Measurements from ENCODE around the gene SRGAP1. TPM values are rescaled to one million over a fixed set of nuclear protein-coding genes. Genes with fewer than 3 reads are reported as not detected.

Gene SRGAP1
- total and polyA plus RNA-seq, 2 experiments from 2014 or later = 13.0 to 29.4 TPM

- H2AFZ ChIP-seq = no peak overlapping the region
- H3K4me3 ChIP-seq = no peak overlapping the region
- DNase-seq = no peak
- no peaks in the 10 kb centered on the region for H3K9me2 ChIP-seq (ENCODE audit: insufficient read depth)
- H3K9ac ChIP-seq = no peak overlapping the region
- peaks cover 19% of the 10 kb centered on the region; the same call in 1 of the 2 replicates for H3K36me3 ChIP-seq (ENCODE audit: low read depth)
- peaks cover 56% of the 10 kb centered on the region for H3F3A ChIP-seq (ENCODE audit: insufficient read depth)
- no peaks in the 10 kb centered on the region for H3K9me3 ChIP-seq (ENCODE audit: low read depth)
- WGBS, 2 experiments (ENCODE audit: low coverage in 1 of 2, low lambda C conversion rate in 2 of 2, missing lambda C conversion rate in 2 of 2) = 79 to 86% methylated on average over 4 of the region's 4 CpGs
- TF ChIP-seq EZH2 (IDR thresholded peaks at IDR 0.05; ENCODE audit: insufficient read depth, poor library complexity, severe bottlenecking) (no peak), EZH2phosphoT487 (IDR thresholded peaks at IDR 0.05; ENCODE audit: insufficient read depth, low read depth) (no peak)
- H3K27me3 ChIP-seq (replicated peaks; ENCODE audit: insufficient read depth) = no peaks in the 10 kb centered on the region
- H3K4me2 ChIP-seq (ENCODE audit: unreplicated experiment) = no peak overlapping the region
- H3K4me1 ChIP-seq (ENCODE audit: insufficient read depth) = peaks cover 51% of the 10 kb centered on the region
- in situ Hi-C loops (cut with MboI) = loop anchor here (25.0 kb wide), 1 partner anchor 255 kb away; the partner anchor contains the start of gene SRGAP1
- peaks cover 30% of the 10 kb centered on the region for H3K79me2 ChIP-seq (ENCODE audit: insufficient read depth)
- H4K20me1 ChIP-seq (ENCODE audit: insufficient read depth) = no peaks in the 10 kb centered on the region
- no peak overlapping the region for H3K27ac ChIP-seq
Observed at GRCh38 chr12:64092507-64093196, 248.2 kb downstream of the SRGAP1 start.

DNA sequence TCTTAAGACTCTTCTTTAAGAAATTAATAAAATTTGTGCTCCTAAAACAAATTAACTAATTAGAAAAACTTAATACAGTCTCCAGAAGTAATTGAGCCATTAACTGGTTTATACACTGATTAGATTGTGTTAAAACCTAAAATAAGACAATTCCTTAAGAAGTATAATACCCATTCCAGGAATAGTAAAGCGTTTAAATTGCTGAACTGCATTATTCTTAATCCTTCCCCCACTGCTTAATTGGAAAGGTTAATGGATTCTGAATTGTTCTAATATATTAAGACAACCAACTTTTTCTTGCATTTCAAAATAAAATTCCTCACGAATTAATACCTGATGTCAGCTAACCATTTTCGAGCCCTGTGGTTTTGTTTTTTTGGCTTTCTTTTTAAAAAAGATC lies 249.2 kb downstream of the SRGAP1 start:
- TF ChIP-seq EZH2phosphoT487 (IDR thresholded peaks at IDR 0.05; ENCODE audit: insufficient read depth, low read depth) (no peak), EZH2 (IDR thresholded peaks at IDR 0.05; ENCODE audit: insufficient read depth, poor library complexity, severe bottlenecking) (no peak)
- no peak overlapping the region for H3K4me3 ChIP-seq
- in situ Hi-C loops (cut with MboI) = loop anchor here (25.0 kb wide), 1 partner anchor 256 kb away; the partner anchor contains the start of gene SRGAP1
- no peak overlapping the region for H2AFZ ChIP-seq
- no peaks in the 10 kb centered on the region for H3K9me3 ChIP-seq (ENCODE audit: low read depth)
- peaks cover 25% of the 10 kb centered on the region; the same call in 1 of the 2 replicates for H3K36me3 ChIP-seq (ENCODE audit: low read depth)
- no peak overlapping the region for H3K9ac ChIP-seq
- no peak overlapping the region for H3K4me2 ChIP-seq (ENCODE audit: unreplicated experiment)
- H3K27ac ChIP-seq = no peak overlapping the region
- H3K9me2 ChIP-seq (ENCODE audit: insufficient read depth) = no peaks in the 10 kb centered on the region
- H3F3A ChIP-seq (ENCODE audit: insufficient read depth) = peaks cover 57% of the 10 kb centered on the region
- WGBS, 2 experiments (ENCODE audit: low coverage in 1 of 2, low lambda C conversion rate in 2 of 2, missing lambda C conversion rate in 2 of 2) = 54 to 56% methylated on average over 3 of the region's 3 CpGs
- peaks cover 46% of the 10 kb centered on the region for H3K4me1 ChIP-seq (ENCODE audit: insufficient read depth)
- DNase-seq = no peak
- peaks cover 30% of the 10 kb centered on the region for H3K79me2 ChIP-seq (ENCODE audit: insufficient read depth)
- H3K27me3 ChIP-seq (replicated peaks; ENCODE audit: insufficient read depth) = no peaks in the 10 kb centered on the region
- H4K20me1 ChIP-seq (ENCODE audit: insufficient read depth) = no peaks in the 10 kb centered on the region

GRCh38 chr12:64097366-64098105 lies 253.0 kb downstream of the SRGAP1 start:
- no peak overlapping the region for H2AFZ ChIP-seq
- H3K36me3 ChIP-seq (ENCODE audit: low read depth) = peaks cover 28% of the 10 kb centered on the region
- 75% methylated on average over 4 of the region's 4 CpGs for WGBS, 2 experiments (ENCODE audit: low coverage in 1 of 2, low lambda C conversion rate in 2 of 2, missing lambda C conversion rate in 2 of 2)
- no peaks in the 10 kb centered on the region for H4K20me1 ChIP-seq (ENCODE audit: insufficient read depth)
- no peak overlapping the region for H3K4me2 ChIP-seq (ENCODE audit: unreplicated experiment)
- H3K27ac ChIP-seq = no peak overlapping the region
- H3K27me3 ChIP-seq (replicated peaks; ENCODE audit: insufficient read depth) = no peaks in the 10 kb centered on the region
- no peak overlapping the region for H3K4me3 ChIP-seq
- no peaks in the 10 kb centered on the region for H3K9me2 ChIP-seq (ENCODE audit: insufficient read depth)
- DNase-seq = peak; percentile 58
- peaks cover 13% of the 10 kb centered on the region; the same call in 1 of the 2 replicates for H3K79me2 ChIP-seq (ENCODE audit: insufficient read depth)
- H3K4me1 ChIP-seq (ENCODE audit: insufficient read depth) = peaks cover 65% of the 10 kb centered on the region
- no peak for TF ChIP-seq EZH2phosphoT487 (IDR thresholded peaks at IDR 0.05; ENCODE audit: insufficient read depth, low read depth)
- TF ChIP-seq EZH2 (IDR thresholded peaks at IDR 0.05; ENCODE audit: insufficient read depth, poor library complexity, severe bottlenecking) = no peak
- no peaks in the 10 kb centered on the region for H3K9me3 ChIP-seq (ENCODE audit: low read depth)
- in situ Hi-C loops (cut with MboI) = loop anchor here (25.0 kb wide), 1 partner anchor 260 kb away; the partner anchor contains the start of gene SRGAP1
- H3F3A ChIP-seq (ENCODE audit: insufficient read depth) = peaks cover 61% of the 10 kb centered on the region
- no peak overlapping the region for H3K9ac ChIP-seq

DNA sequence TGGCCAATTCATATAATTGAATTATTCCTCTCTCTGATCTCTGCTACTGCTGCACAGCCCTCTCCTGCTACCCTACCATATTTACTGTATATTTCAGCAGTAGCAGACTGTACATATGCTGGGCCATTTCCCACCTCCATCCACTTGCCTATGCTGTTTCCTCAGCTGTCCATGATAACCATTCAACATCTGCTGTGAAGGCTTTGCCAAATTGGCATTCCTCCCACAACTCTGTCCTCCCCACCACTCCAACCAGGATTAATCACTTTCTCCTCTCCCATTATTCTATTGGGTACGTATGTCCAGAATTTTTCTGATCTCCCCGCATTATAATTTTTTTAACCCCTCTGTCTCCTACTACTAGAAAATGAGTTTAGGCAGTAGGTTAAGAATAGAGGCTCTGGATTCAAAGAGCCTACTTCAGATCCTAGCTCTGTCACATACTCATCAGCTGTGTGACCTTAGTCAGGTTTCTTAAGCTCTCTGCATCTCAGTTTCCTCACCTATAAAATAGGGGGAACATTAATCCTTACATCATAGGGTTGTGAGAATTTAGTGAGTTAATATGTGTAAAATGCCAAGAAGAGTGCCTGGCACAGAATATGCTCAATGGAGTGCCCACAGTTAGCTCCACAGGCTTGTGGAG lies 254.3 kb downstream of the SRGAP1 start:
- no peak overlapping the region for H3K4me3 ChIP-seq

More for the DNA sequence above, 254.3 kb downstream of the SRGAP1 start:
- Histone ChIP-seq H3K79me2 (ENCODE audit: insufficient read depth) (peaks cover 4% of the 10 kb centered on the region; the same call in 1 of the 2 replicates), H3K27ac (peak overlapping the region; percentile 62), H4K20me1 (ENCODE audit: insufficient read depth) (no peaks in the 10 kb centered on the region), H3K27me3 (replicated peaks; ENCODE audit: insufficient read depth) (no peaks in the 10 kb centered on the region), H3K4me1 (ENCODE audit: insufficient read depth) (peaks cover 71% of the 10 kb centered on the region), H3K4me2 (ENCODE audit: unreplicated experiment) (peak overlapping the region; percentile 53), H3K9me2 (ENCODE audit: insufficient read depth) (no peaks in the 10 kb centered on the region), H2AFZ (no peak overlapping the region), H3K9ac (no peak overlapping the region), H3K9me3 (ENCODE audit: low read depth) (no peaks in the 10 kb centered on the region), H3F3A (ENCODE audit: insufficient read depth) (peaks cover 73% of the 10 kb centered on the region), H3K36me3 (ENCODE audit: low read depth) (peaks cover 28% of the 10 kb centered on the region)
- in situ Hi-C loops (cut with MboI) = loop anchor here (25.0 kb wide), 1 partner anchor 262 kb away; the partner anchor contains the start of gene SRGAP1
- DNase-seq = peak; percentile 48
- WGBS, 2 experiments (ENCODE audit: low coverage in 1 of 2, low lambda C conversion rate in 2 of 2, missing lambda C conversion rate in 2 of 2) = 27 to 31% methylated on average over 2 of the region's 2 CpGs
- no peak for TF ChIP-seq EZH2 (IDR thresholded peaks at IDR 0.05; ENCODE audit: insufficient read depth, poor library complexity, severe bottlenecking)
- no peak for TF ChIP-seq EZH2phosphoT487 (IDR thresholded peaks at IDR 0.05; ENCODE audit: insufficient read depth, low read depth)
